ENCODE results near the gene ARHGAP18.
"Not testable (repeated sequence)": the region's sequence is repeated elsewhere in the genome, so short reads cannot be mapped to it uniquely, and the experiment has no call there.

The ARHGAP18 gene

GRCh38 chr6:129577691-129578090 is 132.3 kb downstream of the ARHGAP18 start:
- peak in 1 of 2 donors; percentile 29 for DNase-seq (ENCODE audit: low read depth in 2 of 2)
- TF ChIP-seq, protein P1, sequence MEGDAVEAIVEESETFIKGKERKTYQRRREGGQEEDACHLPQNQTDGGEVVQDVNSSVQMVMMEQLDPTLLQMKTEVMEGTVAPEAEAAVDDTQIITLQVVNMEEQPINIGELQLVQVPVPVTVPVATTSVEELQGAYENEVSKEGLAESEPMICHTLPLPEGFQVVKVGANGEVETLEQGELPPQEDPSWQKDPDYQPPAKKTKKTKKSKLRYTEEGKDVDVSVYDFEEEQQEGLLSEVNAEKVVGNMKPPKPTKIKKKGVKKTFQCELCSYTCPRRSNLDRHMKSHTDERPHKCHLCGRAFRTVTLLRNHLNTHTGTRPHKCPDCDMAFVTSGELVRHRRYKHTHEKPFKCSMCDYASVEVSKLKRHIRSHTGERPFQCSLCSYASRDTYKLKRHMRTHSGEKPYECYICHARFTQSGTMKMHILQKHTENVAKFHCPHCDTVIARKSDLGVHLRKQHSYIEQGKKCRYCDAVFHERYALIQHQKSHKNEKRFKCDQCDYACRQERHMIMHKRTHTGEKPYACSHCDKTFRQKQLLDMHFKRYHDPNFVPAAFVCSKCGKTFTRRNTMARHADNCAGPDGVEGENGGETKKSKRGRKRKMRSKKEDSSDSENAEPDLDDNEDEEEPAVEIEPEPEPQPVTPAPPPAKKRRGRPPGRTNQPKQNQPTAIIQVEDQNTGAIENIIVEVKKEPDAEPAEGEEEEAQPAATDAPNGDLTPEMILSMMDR (IDR thresholded peaks at IDR 0.05; ENCODE audit: low read depth, low read length): no peak
- H3K4me3 ChIP-seq (replicated peaks in 1 of 2; ENCODE audit: low read depth in 2 of 2, low read length in 2 of 2): no peak overlapping the region

DNA sequence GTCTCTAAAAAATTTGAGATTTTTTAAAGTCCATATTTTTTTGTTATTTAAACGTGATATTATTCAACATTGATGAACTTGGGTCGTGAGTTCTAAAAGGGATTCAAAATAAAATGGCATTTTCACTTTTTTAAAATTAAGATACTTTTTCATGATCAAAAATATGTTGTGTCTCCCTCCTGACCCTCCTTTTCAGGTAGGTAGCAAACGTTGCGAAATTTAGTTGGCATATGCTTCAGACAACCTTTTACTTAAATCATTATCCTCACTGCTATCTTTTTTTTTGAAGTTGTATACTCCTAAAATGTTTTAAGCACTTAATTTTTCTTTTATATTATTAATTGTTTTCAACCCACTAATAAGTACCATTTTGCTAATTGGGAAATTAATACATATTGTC is 133.5 kb downstream of the ARHGAP18 start:
- no peak for DNase-seq (ENCODE audit: low read depth in 2 of 2)
- no peak overlapping the region for H3K4me3 ChIP-seq (replicated peaks in 1 of 2; ENCODE audit: low read depth in 2 of 2, low read length in 2 of 2)
- TF ChIP-seq, protein P1 (IDR thresholded peaks at IDR 0.05; ENCODE audit: low read depth, low read length): no peak

DNA sequence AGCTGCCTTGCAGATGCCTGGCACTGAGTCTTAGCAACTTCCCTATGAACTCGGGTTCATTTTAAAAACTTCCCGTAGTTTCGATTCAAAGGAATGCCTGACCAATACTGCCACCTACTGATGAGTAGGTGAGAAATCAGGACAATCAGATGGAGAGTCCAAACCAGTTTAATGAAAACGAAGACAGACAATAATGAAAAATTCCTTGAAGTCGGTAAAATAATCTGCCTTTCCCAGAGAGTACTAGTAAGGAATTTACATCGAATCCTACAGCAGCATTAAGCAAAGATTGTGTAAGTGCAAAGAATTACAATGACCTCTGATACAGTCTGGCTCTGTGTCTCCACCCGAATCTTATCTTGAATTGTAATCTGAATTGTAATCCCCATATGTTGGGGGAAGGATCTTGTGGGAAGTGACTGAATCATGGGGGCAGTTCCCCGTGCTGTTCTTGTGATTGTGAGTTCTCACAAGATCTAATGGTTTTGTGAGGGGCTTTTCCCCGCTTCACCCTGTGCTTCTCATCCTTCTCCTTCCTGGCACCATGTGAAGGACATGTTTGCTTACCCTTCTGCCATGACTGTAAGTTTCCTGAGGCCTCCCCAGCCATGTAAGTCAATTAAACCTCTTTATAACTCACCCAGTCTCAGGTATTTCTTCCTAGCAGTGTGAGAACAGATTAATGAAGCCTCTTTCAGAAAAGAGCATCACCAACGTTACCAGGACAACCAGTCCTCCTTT is 134.4 kb downstream of the ARHGAP18 start:
- peak; percentile 75 to 77 for DNase-seq (ENCODE audit: low read depth in 2 of 2)

GRCh38 chr6:129574605-129575004 is 135.4 kb downstream of the ARHGAP18 start:
- not testable (repeated sequence) for DNase-seq (ENCODE audit: low read depth in 2 of 2); H3K4me3 ChIP-seq (replicated peaks in 1 of 2; ENCODE audit: low read depth in 2 of 2, low read length in 2 of 2)

More for the DNA sequence above, 134.4 kb downstream of the ARHGAP18 start:
- no peak overlapping the region for H3K4me3 ChIP-seq (replicated peaks in 1 of 2; ENCODE audit: low read depth in 2 of 2, low read length in 2 of 2)
- TF ChIP-seq, protein P1 (IDR thresholded peaks at IDR 0.05; ENCODE audit: low read depth, low read length): peak; percentile 59

- not testable (repeated sequence) for DNase-seq (ENCODE audit: low read depth in 2 of 2)
Observed at GRCh38 chr6:129570929-129571328, 139.0 kb downstream of the ARHGAP18 start.

GRCh38 chr6:129568015-129568414 is 142.0 kb downstream of the ARHGAP18 start:
- H3K4me3 ChIP-seq (replicated peaks in 1 of 2; ENCODE audit: low read depth in 2 of 2, low read length in 2 of 2): no peak overlapping the region
- no peak for DNase-seq (ENCODE audit: low read depth in 2 of 2)
- TF ChIP-seq, protein P1 (IDR thresholded peaks at IDR 0.05; ENCODE audit: low read depth, low read length): no peak

More at GRCh38 chr6:129570929-129571328, 139.0 kb downstream of the ARHGAP18 start:
- H3K4me3 ChIP-seq (replicated peaks in 1 of 2; ENCODE audit: low read depth in 2 of 2, low read length in 2 of 2): not testable (repeated sequence)

DNA sequence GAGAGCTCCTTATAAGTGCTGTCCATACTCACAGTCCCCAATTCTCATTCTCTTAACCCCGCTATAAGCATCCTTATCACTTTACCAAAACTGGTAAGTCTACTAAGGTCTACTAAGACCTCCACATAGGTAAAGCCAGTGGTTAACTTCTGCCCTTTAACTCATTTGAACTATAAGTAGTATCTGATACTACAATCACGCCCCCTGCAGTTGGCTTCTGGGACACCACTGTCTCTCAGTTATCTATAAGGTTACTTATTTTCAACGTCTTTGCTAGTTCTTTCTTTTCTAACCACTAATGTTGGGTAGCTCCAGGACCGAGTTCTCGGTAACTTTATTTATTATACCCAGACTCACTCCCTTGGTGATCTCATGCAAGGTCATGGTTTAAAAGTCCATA is 142.6 kb downstream of the ARHGAP18 start:
- H3K4me3 ChIP-seq (replicated peaks in 1 of 2; ENCODE audit: low read depth in 2 of 2, low read length in 2 of 2): no peak overlapping the region
- TF ChIP-seq, protein P1 (IDR thresholded peaks at IDR 0.05; ENCODE audit: low read depth, low read length): peak; percentile 46
- peak; percentile 15 to 62 for DNase-seq (ENCODE audit: low read depth in 2 of 2)

GRCh38 chr6:129565811-129566210 is 144.2 kb downstream of the ARHGAP18 start:
- no peak for DNase-seq (ENCODE audit: low read depth in 2 of 2)
- TF ChIP-seq, protein P1 (IDR thresholded peaks at IDR 0.05; ENCODE audit: low read depth, low read length): no peak

More at GRCh38 chr6:129565811-129566210, 144.2 kb downstream of the ARHGAP18 start:
- no peak overlapping the region for H3K4me3 ChIP-seq (replicated peaks in 1 of 2; ENCODE audit: low read depth in 2 of 2, low read length in 2 of 2)
